Chondrocyte (in vitro differentiated cells): ENCODE results near the gene EXOSC5. TPM values are rescaled to one million over a fixed set of nuclear protein-coding genes. Genes with fewer than 3 reads are reported as not detected.
A peak's percentile ranks its signal among the peaks of the same experiment; 100 is the strongest.
"Not testable (repeated sequence)": the region's sequence is repeated elsewhere in the genome, so short reads cannot be mapped to it uniquely, and the experiment has no call there.

ENCODE experiments used
- DNase-seq: peaks from one replicate; pipeline ENCODE4 v3.0.0; 2021; ENCODE audit warnings: mixed read lengths, low spot score
- H3K27ac Mint-ChIP-seq: one replicate; pipeline ENCODE4 v1.8.0; 2021; ENCODE audit warnings: mild to moderate bottlenecking, moderate library complexity, mixed read lengths; ENCODE audit not compliant: unreplicated experiment
- H3K27me3 Mint-ChIP-seq: 2 replicates; pipeline ENCODE4 v1.8.0; 2021; ENCODE audit warnings: low read depth, mixed read lengths
- H3K36me3 Mint-ChIP-seq: 2 replicates; pipeline ENCODE4 v1.8.0; 2021; ENCODE audit warnings: low read depth, mixed read lengths
- H3K4me1 Mint-ChIP-seq: 2 replicates; pipeline ENCODE4 v1.8.0; 2021; ENCODE audit warnings: low read depth, mild to moderate bottlenecking, mixed read lengths
- H3K4me3 Mint-ChIP-seq: one replicate; pipeline ENCODE4 v1.8.0; 2021; ENCODE audit warnings: mild to moderate bottlenecking, moderate library complexity, mixed read lengths; ENCODE audit not compliant: unreplicated experiment
- H3K9me3 Mint-ChIP-seq: 2 replicates; pipeline ENCODE4 v1.8.0; 2021; ENCODE audit warnings: low read depth, mixed read lengths
- CTCF ChIP-seq: fragments of 200-600 bp; sonication (generic); IDR thresholded peaks from 2 replicates; pipeline ENCODE4 v1.5.0; 2021; ENCODE audit warnings: antibody characterized with exemption, mild to moderate bottlenecking, moderate library complexity
- total RNA-seq: library from RNA; stranded (reverse); gene quantifications from 3 replicates; pipeline ENCODE4 v1.2.1, GENCODE V29; 2021

Gene EXOSC5
- total RNA-seq, 1 donor from 2014 or later, result 5.5 TPM

GRCh38 chr19:41395355-41395754, 1.8 kb downstream of the EXOSC5 start:
- H3K36me3 Mint-ChIP-seq, result peaks cover 3% of the 10 kb centered on the region
- H3K27ac Mint-ChIP-seq, result no peak overlapping the region
- no peaks in the 10 kb centered on the region for H3K9me3 Mint-ChIP-seq
- H3K27me3 Mint-ChIP-seq, result no peaks in the 10 kb centered on the region
- no peak for TF ChIP-seq CTCF
- H3K4me3 Mint-ChIP-seq, result peak overlapping the region; percentile 14
- no peak for DNase-seq
- H3K4me1 Mint-ChIP-seq, result peaks cover 35% of the 10 kb centered on the region

- no peak for DNase-seq
- Mint-ChIP-seq H3K36me3 (peaks cover 3% of the 10 kb centered on the region), H3K4me3 (no peak overlapping the region), H3K4me1 (peaks cover 18% of the 10 kb centered on the region), H3K9me3 (no peaks in the 10 kb centered on the region), H3K27ac (no peak overlapping the region), H3K27me3 (no peaks in the 10 kb centered on the region)
- TF ChIP-seq CTCF, result no peak
These were observed 4.4 kb downstream of the EXOSC5 start for GRCh38 chr19:41392775-41393174.

GRCh38 chr19:41391618-41392017, 5.5 kb downstream of the EXOSC5 start:
- H3K4me1 Mint-ChIP-seq, result peaks cover 11% of the 10 kb centered on the region
- TF ChIP-seq CTCF, result no peak
- H3K36me3 Mint-ChIP-seq, result peaks cover 3% of the 10 kb centered on the region
- DNase-seq, result no peak
- H3K4me3 Mint-ChIP-seq, result no peak overlapping the region
- H3K27ac Mint-ChIP-seq, result no peak overlapping the region
- no peaks in the 10 kb centered on the region for H3K27me3 Mint-ChIP-seq
- H3K9me3 Mint-ChIP-seq, result no peaks in the 10 kb centered on the region

GRCh38 chr19:41386442-41386841, 10.7 kb downstream of the EXOSC5 start:
- H3K36me3 Mint-ChIP-seq, result peaks cover 3% of the 10 kb centered on the region

GRCh38 chr19:41384351-41384750, 12.8 kb downstream of the EXOSC5 start:
- Mint-ChIP-seq H3K27ac (no peak overlapping the region), H3K27me3 (no peaks in the 10 kb centered on the region), H3K36me3 (no peaks in the 10 kb centered on the region), H3K9me3 (no peaks in the 10 kb centered on the region), H3K4me3 (no peak overlapping the region), H3K4me1 (no peaks in the 10 kb centered on the region)
- no peak for TF ChIP-seq CTCF
- no peak for DNase-seq

More at GRCh38 chr19:41386442-41386841, 10.7 kb downstream of the EXOSC5 start:
- H3K4me3 Mint-ChIP-seq, result no peak overlapping the region
- no peak for TF ChIP-seq CTCF
- no peak overlapping the region for H3K27ac Mint-ChIP-seq
- no peaks in the 10 kb centered on the region for H3K27me3 Mint-ChIP-seq
- H3K9me3 Mint-ChIP-seq, result no peaks in the 10 kb centered on the region
- no peak for DNase-seq
- no peaks in the 10 kb centered on the region for H3K4me1 Mint-ChIP-seq

- H3K4me1 Mint-ChIP-seq, H3K27me3 Mint-ChIP-seq, H3K4me3 Mint-ChIP-seq, DNase-seq, H3K9me3 Mint-ChIP-seq, H3K27ac Mint-ChIP-seq, H3K36me3 Mint-ChIP-seq: not testable (repeated sequence)
These were observed 15.6 kb downstream of the EXOSC5 start for GRCh38 chr19:41381536-41381935.
